H9 (cell line): ENCODE measurements around the gene KIF3B. TPM values are rescaled to one million over a fixed set of nuclear protein-coding genes. Genes with fewer than 3 reads are reported as not detected.

Experiments
- DNase-seq: peaks from one replicate; pipeline ENCODE4 v3.0.0-alpha.2; 2017
- H2AFZ ChIP-seq: one replicate; pipeline ENCODE4 v1.6.1; 2013; ENCODE audit warnings: mild to moderate bottlenecking, low read length, control low read depth, moderate library complexity
- H2AK5ac ChIP-seq: 2 replicates; pipeline ENCODE4 v1.6.1; 2013; ENCODE audit warnings: low read length, control low read depth, mixed read lengths; ENCODE audit not compliant: insufficient read length
- H2BK120ac ChIP-seq: one replicate; pipeline ENCODE4 v1.6.1; 2013; ENCODE audit warnings: low read depth, mild to moderate bottlenecking, low read length, control low read depth, inconsistent platforms; ENCODE audit not compliant: poor library complexity, severe bottlenecking
- H2BK12ac ChIP-seq: 2 replicates; pipeline ENCODE4 v1.6.1; 2013; ENCODE audit warnings: low read length, control low read depth, mixed read lengths, low read depth; ENCODE audit not compliant: insufficient read length
- H2BK15ac ChIP-seq: 2 replicates; pipeline ENCODE4 v1.6.1; 2013; ENCODE audit warnings: low read depth, low read length, control low read depth
- H2BK20ac ChIP-seq: one replicate; pipeline ENCODE4 v1.6.1; 2013; ENCODE audit warnings: low read depth, mild to moderate bottlenecking, low read length, control low read depth, inconsistent platforms; ENCODE audit not compliant: poor library complexity, severe bottlenecking
- H2BK5ac ChIP-seq: 2 replicates; pipeline ENCODE4 v1.6.1; 2013; ENCODE audit warnings: low read length, control low read depth, mixed read lengths; ENCODE audit not compliant: insufficient read length
- H3K14ac ChIP-seq: 2 replicates; pipeline ENCODE4 v1.6.1; 2013; ENCODE audit warnings: low read length, control low read depth; ENCODE audit not compliant: insufficient read depth
- H3K18ac ChIP-seq: 2 replicates; pipeline ENCODE4 v1.6.1; 2013; ENCODE audit warnings: low read depth, mild to moderate bottlenecking, mixed read lengths, low read length, control low read depth; ENCODE audit not compliant: insufficient read length
- H3K23ac ChIP-seq: 2 replicates; pipeline ENCODE4 v1.6.1; 2013; ENCODE audit warnings: low read length, control low read depth, mixed read lengths, low read depth; ENCODE audit not compliant: insufficient read length
- H3K23me2 ChIP-seq: 2 replicates; pipeline ENCODE4 v1.6.1; 2013; ENCODE audit warnings: low read depth, mild to moderate bottlenecking, mixed read lengths, low read length, control low read depth; ENCODE audit not compliant: insufficient read length, poor library complexity, severe bottlenecking
- H3K27ac ChIP-seq: 2 replicates; pipeline ENCODE4 v1.5.1; 2013; ENCODE audit warnings: low read length, control low read depth, mixed read lengths, low read depth; ENCODE audit not compliant: insufficient read length
- H3K27me3 ChIP-seq: 2 replicates; pipeline ENCODE4 v1.6.1; 2013; ENCODE audit warnings: low read length, control low read depth, inconsistent platforms; ENCODE audit not compliant: insufficient read depth
- H3K4ac ChIP-seq: 2 replicates; pipeline ENCODE4 v1.6.1; 2013; ENCODE audit warnings: low read depth, mild to moderate bottlenecking, control low read depth, inconsistent platforms, low read length, moderate library complexity
- H3K4me1 ChIP-seq: 2 replicates; pipeline ENCODE4 v1.6.1; 2013; ENCODE audit warnings: low read length, control low read depth, inconsistent platforms; ENCODE audit not compliant: insufficient read depth
- H3K4me2 ChIP-seq: 2 replicates; pipeline ENCODE4 v1.6.1; 2013; ENCODE audit warnings: low read length, control low read depth, mixed read lengths; ENCODE audit not compliant: insufficient read length, insufficient read depth
- H3K56ac ChIP-seq: 2 replicates; pipeline ENCODE4 v1.6.1; 2013; ENCODE audit warnings: low read depth, mild to moderate bottlenecking, mixed read lengths, low read length, control low read depth; ENCODE audit not compliant: insufficient read length
- H3K79me1 ChIP-seq: 2 replicates; pipeline ENCODE4 v1.6.1; 2013; ENCODE audit warnings: low read depth, mild to moderate bottlenecking, moderate library complexity, low read length, control low read depth, inconsistent platforms; ENCODE audit not compliant: insufficient read depth, poor library complexity, severe bottlenecking
- H3K79me2 ChIP-seq: 2 replicates; pipeline ENCODE4 v1.6.1; 2013; ENCODE audit warnings: low read length, control low read depth, inconsistent platforms; ENCODE audit not compliant: insufficient read depth
- H3K9ac ChIP-seq: 2 replicates; pipeline ENCODE4 v1.6.1; 2013; ENCODE audit warnings: low read length, control low read depth, mixed read lengths; ENCODE audit not compliant: insufficient read length; ENCODE audit errors: extremely low read depth
- H3K9me3 ChIP-seq: one replicate; pipeline ENCODE4 v1.6.1; 2013; ENCODE audit warnings: low read depth, low read length, inconsistent platforms; ENCODE audit not compliant: control insufficient read depth
- H3T11ph ChIP-seq: one replicate; pipeline ENCODE4 v1.6.1; 2013; ENCODE audit warnings: mild to moderate bottlenecking, low read length, control low read depth, inconsistent platforms
- H4K20me1 ChIP-seq: one replicate; pipeline ENCODE4 v1.6.1; 2013; ENCODE audit not compliant: control insufficient read depth, insufficient read length, insufficient read depth
- H4K5ac ChIP-seq: 2 replicates; pipeline ENCODE4 v1.6.1; 2013; ENCODE audit warnings: low read depth, mild to moderate bottlenecking, mixed read lengths, low read length, control low read depth; ENCODE audit not compliant: insufficient read length
- H4K8ac ChIP-seq: replicated peaks from 2 replicates; pipeline ENCODE4 v1.6.1; 2013; ENCODE audit warnings: low read length, control low read depth, mixed read lengths, low read depth; ENCODE audit not compliant: insufficient read length
- H4K91ac ChIP-seq: 2 replicates; pipeline ENCODE4 v1.6.1; 2013; ENCODE audit warnings: low read depth, mild to moderate bottlenecking, moderate library complexity, mixed read lengths, low read length, control low read depth; ENCODE audit not compliant: insufficient read length
- H3K27ac Mint-ChIP-seq, 3 experiments: 2 replicates in 2 of 3; 3 replicates in 1 of 3; pipeline ENCODE4 v1.8.0; 2020 to 2021; ENCODE audit warnings: mixed read lengths in 3 of 3, mild to moderate bottlenecking in 1 of 3, moderate library complexity in 1 of 3
- H3K27me3 Mint-ChIP-seq: 2 replicates; pipeline ENCODE4 v1.8.0; 2021; ENCODE audit warnings: low read depth, mild to moderate bottlenecking, moderate library complexity, mixed read lengths
- H3K36me3 Mint-ChIP-seq, 3 experiments: 2 replicates in 2 of 3; 3 replicates in 1 of 3; pipeline ENCODE4 v1.8.0; 2020 to 2021; ENCODE audit warnings: low read depth in 3 of 3, mixed read lengths in 3 of 3; ENCODE audit not compliant: insufficient read depth in 1 of 3
- H3K4me1 Mint-ChIP-seq, 2 experiments: 2 replicates each; pipeline ENCODE4 v1.8.0; 2020; ENCODE audit warnings: mixed read lengths in 2 of 2
- H3K4me3 Mint-ChIP-seq, 2 experiments: 2 replicates in 1 of 2; 3 replicates in 1 of 2; pipeline ENCODE4 v1.8.0; 2020 to 2021; ENCODE audit warnings: mild to moderate bottlenecking in 2 of 2, mixed read lengths in 2 of 2, moderate library complexity in 1 of 2
- H3K9me3 Mint-ChIP-seq, 2 experiments: 2 replicates in 1 of 2; 3 replicates in 1 of 2; pipeline ENCODE4 v1.8.0; 2020; ENCODE audit warnings: mild to moderate bottlenecking in 2 of 2, mixed read lengths in 2 of 2, moderate library complexity in 1 of 2
- CTCF ChIP-seq: fragments of 200-600 bp; sonication (generic); conservative IDR thresholded peaks from 3 replicates; pipeline ENCODE4 v1.8.0; 2021; ENCODE audit warnings: antibody characterized with exemption, mild to moderate bottlenecking
- WGBS: extraction: QIAGEN DNeasy Blood & Tissue Kit; methylation state at CpG from one replicate; pipeline ENCODE4 v1.1.7; 2013; ENCODE audit warnings: missing lambda C conversion rate, low lambda C conversion rate, mixed read lengths; ENCODE audit not compliant: insufficient read length; ENCODE audit errors: extremely low coverage; 5-methylcytosine and 5-hydroxymethylcytosine counted together
- total RNA-seq: library from RNA; stranded (reverse); gene quantifications from 2 replicates; pipeline ENCODE4 v1.2.1, GENCODE V29; 2021

The KIF3B gene
- total RNA-seq, 1 experiment from 2014 or later: 29.7 TPM

GRCh38 chr20:32338665-32339064 is 61.2 kb downstream of the KIF3B start:
- no peak overlapping the region for H3K23ac ChIP-seq
- no CpG with 5 or more reads among the region's 7 CpGs for WGBS
- no peaks in the 10 kb centered on the region for H3K27me3 ChIP-seq
- H3K79me2 ChIP-seq: no peaks in the 10 kb centered on the region
- H3K56ac ChIP-seq: no peak overlapping the region
- Mint-ChIP-seq H3K9me3 (no peaks in the 10 kb centered on the region), H3K27me3 (peaks cover 4% of the 10 kb centered on the region), H3K27ac (peak overlapping the region in 2 of 3 experiments; percentile 7 to 36; a peak in 2 of 7 replicates), H3K36me3 (peaks cover 0 to 3% (median 0%) of the 10 kb centered on the region in 3 experiments; a peak in 2 of 7 replicates), H3K4me1 (peaks cover 5 to 9% of the 10 kb centered on the region in 2 experiments), H3K4me3 (no peak overlapping the region)
- H3T11ph ChIP-seq: no peak overlapping the region
- no peak overlapping the region for H4K91ac ChIP-seq
- H3K27ac ChIP-seq: no peak overlapping the region
- no peak overlapping the region for H3K4me2 ChIP-seq
- H4K20me1 ChIP-seq: no peaks in the 10 kb centered on the region
- H3K18ac ChIP-seq: no peak overlapping the region
- H2BK20ac ChIP-seq: no peak overlapping the region
- H2AFZ ChIP-seq: no peak overlapping the region
- no peak overlapping the region for H2BK5ac ChIP-seq
- H3K9me3 ChIP-seq: no peaks in the 10 kb centered on the region
- peaks cover 3% of the 10 kb centered on the region; the same call in 1 of the 2 replicates for H3K4me1 ChIP-seq
- no peak for TF ChIP-seq CTCF
- no peak overlapping the region for H2BK120ac ChIP-seq
- no peak overlapping the region for H3K9ac ChIP-seq
- H2BK15ac ChIP-seq: no peak overlapping the region
- H4K5ac ChIP-seq: no peak overlapping the region
- H3K4ac ChIP-seq: no peak overlapping the region
- no peak overlapping the region for H2AK5ac ChIP-seq
- no peaks in the 10 kb centered on the region for H3K23me2 ChIP-seq
- H3K14ac ChIP-seq: no peak overlapping the region
- H3K79me1 ChIP-seq: no peaks in the 10 kb centered on the region
- H2BK12ac ChIP-seq: no peak overlapping the region
- DNase-seq: no peak
- H4K8ac ChIP-seq: no peak overlapping the region
